GM23338 (cell line): ENCODE data around the gene LRMDA.

Experiments
- EZH2 ChIP-seq: fragments of 200-600 bp; sonication (generic); IDR thresholded peaks from one replicate; pipeline ENCODE4 v1.8.0; 2017; ENCODE audit warnings: antibody characterized with exemption, mild to moderate bottlenecking, low read depth; ENCODE audit not compliant: unreplicated experiment
- EZH2phosphoT487 ChIP-seq: fragments of 200-600 bp; sonication (generic); IDR thresholded peaks from one replicate; pipeline ENCODE4 v1.8.1; 2018; ENCODE audit warnings: antibody characterized with exemption; ENCODE audit not compliant: unreplicated experiment
- NANOG ChIP-seq: IDR thresholded peaks from 2 replicates; pipeline ENCODE4 v1.6.1; 2016; ENCODE audit warnings: antibody characterized with exemption, borderline replicate concordance
- POLR2AphosphoS5 ChIP-seq: IDR thresholded peaks from 2 replicates; pipeline ENCODE4 v1.6.1; 2016; ENCODE audit warnings: antibody characterized with exemption, low read depth
- TF ChIP-seq, protein P1 (sequence below), 2 experiments: fragments of 200-600 bp in 1 of 2; sonication (generic) in 1 of 2; conservative IDR thresholded peaks; 2 replicates each; pipeline versions ENCODE4 v1.5.1 to v1.6.1; 2016 to 2017; ENCODE audit warnings: antibody characterized with exemption in 2 of 2, low read depth in 2 of 2, mild to moderate bottlenecking in 2 of 2, moderate library complexity in 1 of 2

DNA sequence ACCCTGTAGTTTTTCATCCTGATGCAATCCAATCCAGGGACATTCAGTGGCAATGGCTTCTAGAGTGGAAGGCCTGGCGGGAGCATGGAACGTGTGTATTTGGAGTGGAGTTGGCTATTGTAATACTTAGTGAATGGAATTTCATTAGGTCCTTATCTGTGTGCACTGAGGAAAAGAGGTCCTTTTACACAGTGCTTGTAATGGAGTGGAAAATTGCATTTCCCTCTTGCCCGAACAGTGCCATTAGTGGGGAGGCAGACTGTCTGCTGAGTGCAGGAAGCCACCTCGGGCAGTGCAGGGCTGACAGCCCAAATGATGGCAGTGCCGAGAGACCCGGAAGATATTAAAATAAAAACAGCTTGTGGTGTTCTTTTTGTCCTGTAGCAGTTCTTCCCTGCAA lies 786.6 kb downstream of the LRMDA start:
- TF ChIP-seq POLR2AphosphoS5 (no peak), EZH2phosphoT487 (no peak), EZH2 (no peak), NANOG (no peak)
- TF ChIP-seq, protein P1, sequence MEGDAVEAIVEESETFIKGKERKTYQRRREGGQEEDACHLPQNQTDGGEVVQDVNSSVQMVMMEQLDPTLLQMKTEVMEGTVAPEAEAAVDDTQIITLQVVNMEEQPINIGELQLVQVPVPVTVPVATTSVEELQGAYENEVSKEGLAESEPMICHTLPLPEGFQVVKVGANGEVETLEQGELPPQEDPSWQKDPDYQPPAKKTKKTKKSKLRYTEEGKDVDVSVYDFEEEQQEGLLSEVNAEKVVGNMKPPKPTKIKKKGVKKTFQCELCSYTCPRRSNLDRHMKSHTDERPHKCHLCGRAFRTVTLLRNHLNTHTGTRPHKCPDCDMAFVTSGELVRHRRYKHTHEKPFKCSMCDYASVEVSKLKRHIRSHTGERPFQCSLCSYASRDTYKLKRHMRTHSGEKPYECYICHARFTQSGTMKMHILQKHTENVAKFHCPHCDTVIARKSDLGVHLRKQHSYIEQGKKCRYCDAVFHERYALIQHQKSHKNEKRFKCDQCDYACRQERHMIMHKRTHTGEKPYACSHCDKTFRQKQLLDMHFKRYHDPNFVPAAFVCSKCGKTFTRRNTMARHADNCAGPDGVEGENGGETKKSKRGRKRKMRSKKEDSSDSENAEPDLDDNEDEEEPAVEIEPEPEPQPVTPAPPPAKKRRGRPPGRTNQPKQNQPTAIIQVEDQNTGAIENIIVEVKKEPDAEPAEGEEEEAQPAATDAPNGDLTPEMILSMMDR (conservative IDR thresholded peaks at IDR 0.05; ENCODE audit: low read depth in 2 of 2): no peak
